HepG2 (cell line): ENCODE measurements around the gene ECD. TPM values are rescaled to one million over a fixed set of nuclear protein-coding genes. Genes with fewer than 3 reads are reported as not detected.

Source experiments
- GLI4 ChIP-seq: sonication (generic); formaldehyde crosslinking; IDR thresholded peaks from 2 replicates; pipeline ENCODE4 v1.5.1; 2020; ENCODE audit warnings: missing genetic modification reagents, mild to moderate bottlenecking, moderate library complexity, borderline replicate concordance
- KLF15 ChIP-seq: sonication (generic); formaldehyde crosslinking; IDR thresholded peaks from 2 replicates; pipeline ENCODE4 v1.8.1; 2023; ENCODE audit warnings: borderline replicate concordance, mild to moderate bottlenecking, inconsistent platforms, missing genetic modification reagents, mixed read lengths
- MIXL1 ChIP-seq: IDR thresholded peaks from 2 replicates; pipeline ENCODE4 v1.6.1; 2016
- NCOA1 ChIP-seq: sonication (generic); formaldehyde crosslinking; IDR thresholded peaks from 2 replicates; pipeline ENCODE4 v1.9.0; 2021; ENCODE audit warnings: missing genetic modification reagents
- REL ChIP-seq: sonication (generic); formaldehyde crosslinking; conservative IDR thresholded peaks from 2 replicates; pipeline ENCODE4 v1.8.0; 2022; ENCODE audit warnings: mild to moderate bottlenecking, missing genetic modification reagents, moderate library complexity
- TMF1 ChIP-seq: sonication (generic); formaldehyde crosslinking; IDR thresholded peaks from 2 replicates; pipeline ENCODE4 v1.8.1; 2022; ENCODE audit warnings: low read depth, missing genetic modification reagents
- XRCC5 ChIP-seq: fragments of 200-400 bp; formaldehyde crosslinking; optimal IDR thresholded peaks from 2 replicates; pipeline ENCODE3; 2017; ENCODE audit warnings: mild to moderate bottlenecking, low read length
- ZNF335 ChIP-seq: sonication (generic); formaldehyde crosslinking; IDR thresholded peaks from 2 replicates; pipeline ENCODE4 v1.4.0; 2020; ENCODE audit warnings: missing genetic modification reagents
- ZNF543 ChIP-seq: sonication (generic); formaldehyde crosslinking; IDR thresholded peaks from 2 replicates; pipeline ENCODE4 v1.4.0; 2020; ENCODE audit warnings: mild to moderate bottlenecking, missing genetic modification reagents
- ZSCAN20 ChIP-seq: sonication (generic); formaldehyde crosslinking; IDR thresholded peaks from 2 replicates; pipeline ENCODE4 v1.4.0; 2020; ENCODE audit warnings: missing genetic modification reagents, mild to moderate bottlenecking, borderline replicate concordance
- polyA plus RNA-seq, 8 experiments: library from polyadenylated mRNA; depleted of rRNA in 3 of 8; stranded (reverse) in 7 of 8; unstranded in 1 of 8; fragments of >200 nt; fragmentation: Illumina TruSeq in 4 of 8; extraction: Trizol in 4 of 8; gene quantifications; 2 replicates each; pipeline versions ENCODE4 v1.2.1 to v1.2.3, GENCODE V29; 2011 to 2016; ENCODE audit warnings: low read depth in 4 of 8, missing spikeins in 1 of 8, mixed read lengths in 1 of 8; ENCODE audit not compliant: insufficient read depth in 1 of 8
- total RNA-seq, 5 experiments: library from RNA; depleted of rRNA; stranded (reverse); fragments of >200 nt; fragmentation: Illumina TruSeq; extraction: Trizol; gene quantifications; 2 replicates each; pipeline ENCODE4 v1.2.3, GENCODE V29; 2016; ENCODE audit warnings: low read depth in 1 of 5
- TF ChIP-seq, protein P1 (sequence below): sonication (generic); formaldehyde crosslinking; conservative IDR thresholded peaks from 2 replicates; pipeline ENCODE4 v1.5.0; 2020; ENCODE audit warnings: missing genetic modification reagents
- TF ChIP-seq, protein P2 (sequence below): sonication (generic); formaldehyde crosslinking; IDR thresholded peaks from 2 replicates; pipeline ENCODE4 v1.8.1; 2023; ENCODE audit warnings: mild to moderate bottlenecking, moderate library complexity, missing genetic modification reagents
- TF ChIP-seq, protein P3 (sequence below): sonication (generic); formaldehyde crosslinking; IDR thresholded peaks from 2 replicates; pipeline ENCODE4 v1.4.0; 2020; ENCODE audit warnings: mild to moderate bottlenecking, missing genetic modification reagents, borderline replicate concordance
- TF ChIP-seq, protein P4 (sequence below): sonication (generic); formaldehyde crosslinking; IDR thresholded peaks from 2 replicates; pipeline ENCODE4 v1.4.0; 2020; ENCODE audit warnings: missing genetic modification reagents
- TF ChIP-seq, protein P5 (sequence below): fragments of 450-650 bp; IDR thresholded peaks from 2 replicates; pipeline ENCODE4 v1.6.1; 2017

The ECD gene
- total and polyA plus RNA-seq, 2 of the 13 experiments (the other 11 are each of a cell fraction or from before 2014, with no cell fraction given) = 21.5 to 27.6 TPM

DNA sequence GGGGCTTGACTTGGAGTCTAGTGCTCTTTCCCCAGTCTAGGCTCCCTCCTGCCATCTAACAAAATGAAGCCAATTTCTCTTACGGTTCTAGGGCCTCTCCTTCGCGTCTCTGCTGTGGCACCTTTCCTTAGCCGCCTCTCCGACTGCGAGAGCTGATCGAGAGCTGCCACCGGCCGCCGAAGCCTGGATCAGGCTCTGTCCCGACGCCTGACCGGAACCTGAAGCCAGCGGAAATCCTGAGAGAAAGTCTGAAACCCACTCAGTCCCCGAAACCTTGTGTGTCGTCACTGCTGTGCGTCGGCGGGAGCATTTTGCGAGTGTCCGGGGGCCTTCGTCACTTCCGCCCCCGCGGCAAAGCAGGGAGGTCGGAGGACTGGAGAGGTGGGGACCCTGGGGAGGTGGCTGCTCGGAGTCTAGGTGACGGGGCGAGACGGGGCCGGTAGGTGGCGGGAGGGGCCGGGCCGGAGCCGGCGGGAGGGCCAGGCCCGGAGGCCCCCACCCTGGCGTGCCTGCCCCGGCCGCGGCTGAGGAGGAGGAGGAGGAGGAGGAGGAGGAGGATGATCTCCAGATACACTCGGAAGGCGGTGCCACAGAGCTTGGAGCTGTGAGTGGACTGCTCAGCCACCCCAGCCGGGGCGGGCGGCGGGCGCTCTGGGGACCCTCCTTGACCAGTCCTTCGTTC, at the start of gene ECD, which contains the start of gene FAM149B1 (continued):
- no peak for TF ChIP-seq XRCC5
- 0 out of 2 replicates have a peak, but pooled peaks have one; percentile 32 for TF ChIP-seq ZNF335
- no peak for TF ChIP-seq REL (CRISPR knock-in tag)
- TF ChIP-seq, protein P1, sequence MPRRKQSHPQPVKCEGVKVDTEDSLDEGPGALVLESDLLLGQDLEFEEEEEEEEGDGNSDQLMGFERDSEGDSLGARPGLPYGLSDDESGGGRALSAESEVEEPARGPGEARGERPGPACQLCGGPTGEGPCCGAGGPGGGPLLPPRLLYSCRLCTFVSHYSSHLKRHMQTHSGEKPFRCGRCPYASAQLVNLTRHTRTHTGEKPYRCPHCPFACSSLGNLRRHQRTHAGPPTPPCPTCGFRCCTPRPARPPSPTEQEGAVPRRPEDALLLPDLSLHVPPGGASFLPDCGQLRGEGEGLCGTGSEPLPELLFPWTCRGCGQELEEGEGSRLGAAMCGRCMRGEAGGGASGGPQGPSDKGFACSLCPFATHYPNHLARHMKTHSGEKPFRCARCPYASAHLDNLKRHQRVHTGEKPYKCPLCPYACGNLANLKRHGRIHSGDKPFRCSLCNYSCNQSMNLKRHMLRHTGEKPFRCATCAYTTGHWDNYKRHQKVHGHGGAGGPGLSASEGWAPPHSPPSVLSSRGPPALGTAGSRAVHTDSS (CRISPR knock-in tag) = no peak
- no peak for TF ChIP-seq KLF15
- 0 out of 2 replicates have a peak, but pooled peaks have one; percentile 62 for TF ChIP-seq TMF1 (CRISPR knock-in tag)
- peak; percentile 79 for TF ChIP-seq MIXL1
- TF ChIP-seq, protein P2, sequence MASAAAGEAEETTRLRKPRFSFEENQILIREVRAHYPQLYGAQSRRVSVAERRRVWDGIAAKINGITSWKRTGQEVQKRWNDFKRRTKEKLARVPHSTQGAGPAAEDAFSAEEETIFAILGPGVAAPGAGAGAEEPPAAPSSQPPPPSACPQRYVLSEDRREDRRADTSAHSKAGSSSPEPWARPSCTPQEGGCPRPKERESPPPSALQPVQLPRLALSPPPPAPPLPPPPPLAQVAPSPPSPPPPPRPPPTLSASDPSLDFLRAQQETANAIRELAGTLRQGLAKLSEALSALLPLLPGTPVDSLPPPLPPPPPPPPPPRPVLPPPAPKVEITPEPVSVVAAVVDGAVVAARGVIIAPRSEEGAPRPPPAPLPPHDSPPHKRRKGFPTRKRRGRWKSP = peak; percentile 67; the same call in 1 of the 2 replicates
- TF ChIP-seq, protein P3, sequence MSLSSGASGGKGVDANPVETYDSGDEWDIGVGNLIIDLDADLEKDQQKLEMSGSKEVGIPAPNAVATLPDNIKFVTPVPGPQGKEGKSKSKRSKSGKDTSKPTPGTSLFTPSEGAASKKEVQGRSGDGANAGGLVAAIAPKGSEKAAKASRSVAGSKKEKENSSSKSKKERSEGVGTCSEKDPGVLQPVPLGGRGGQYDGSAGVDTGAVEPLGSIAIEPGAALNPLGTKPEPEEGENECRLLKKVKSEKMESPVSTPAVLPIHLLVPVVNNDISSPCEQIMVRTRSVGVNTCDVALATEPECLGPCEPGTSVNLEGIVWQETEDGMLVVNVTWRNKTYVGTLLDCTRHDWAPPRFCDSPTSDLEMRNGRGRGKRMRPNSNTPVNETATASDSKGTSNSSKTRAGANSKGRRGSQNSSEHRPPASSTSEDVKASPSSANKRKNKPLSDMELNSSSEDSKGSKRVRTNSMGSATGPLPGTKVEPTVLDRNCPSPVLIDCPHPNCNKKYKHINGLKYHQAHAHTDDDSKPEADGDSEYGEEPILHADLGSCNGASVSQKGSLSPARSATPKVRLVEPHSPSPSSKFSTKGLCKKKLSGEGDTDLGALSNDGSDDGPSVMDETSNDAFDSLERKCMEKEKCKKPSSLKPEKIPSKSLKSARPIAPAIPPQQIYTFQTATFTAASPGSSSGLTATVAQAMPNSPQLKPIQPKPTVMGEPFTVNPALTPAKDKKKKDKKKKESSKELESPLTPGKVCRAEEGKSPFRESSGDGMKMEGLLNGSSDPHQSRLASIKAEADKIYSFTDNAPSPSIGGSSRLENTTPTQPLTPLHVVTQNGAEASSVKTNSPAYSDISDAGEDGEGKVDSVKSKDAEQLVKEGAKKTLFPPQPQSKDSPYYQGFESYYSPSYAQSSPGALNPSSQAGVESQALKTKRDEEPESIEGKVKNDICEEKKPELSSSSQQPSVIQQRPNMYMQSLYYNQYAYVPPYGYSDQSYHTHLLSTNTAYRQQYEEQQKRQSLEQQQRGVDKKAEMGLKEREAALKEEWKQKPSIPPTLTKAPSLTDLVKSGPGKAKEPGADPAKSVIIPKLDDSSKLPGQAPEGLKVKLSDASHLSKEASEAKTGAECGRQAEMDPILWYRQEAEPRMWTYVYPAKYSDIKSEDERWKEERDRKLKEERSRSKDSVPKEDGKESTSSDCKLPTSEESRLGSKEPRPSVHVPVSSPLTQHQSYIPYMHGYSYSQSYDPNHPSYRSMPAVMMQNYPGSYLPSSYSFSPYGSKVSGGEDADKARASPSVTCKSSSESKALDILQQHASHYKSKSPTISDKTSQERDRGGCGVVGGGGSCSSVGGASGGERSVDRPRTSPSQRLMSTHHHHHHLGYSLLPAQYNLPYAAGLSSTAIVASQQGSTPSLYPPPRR (CRISPR knock-in tag) = 0 out of 2 replicates have a peak, but pooled peaks have one; percentile 43
- TF ChIP-seq ZNF543 (CRISPR knock-in tag) = peak; percentile 69; the same call in 1 of the 2 replicates
- TF ChIP-seq ZSCAN20 (CRISPR knock-in tag) = peak; percentile 72; the same call in 1 of the 2 replicates
- TF ChIP-seq, protein P4, sequence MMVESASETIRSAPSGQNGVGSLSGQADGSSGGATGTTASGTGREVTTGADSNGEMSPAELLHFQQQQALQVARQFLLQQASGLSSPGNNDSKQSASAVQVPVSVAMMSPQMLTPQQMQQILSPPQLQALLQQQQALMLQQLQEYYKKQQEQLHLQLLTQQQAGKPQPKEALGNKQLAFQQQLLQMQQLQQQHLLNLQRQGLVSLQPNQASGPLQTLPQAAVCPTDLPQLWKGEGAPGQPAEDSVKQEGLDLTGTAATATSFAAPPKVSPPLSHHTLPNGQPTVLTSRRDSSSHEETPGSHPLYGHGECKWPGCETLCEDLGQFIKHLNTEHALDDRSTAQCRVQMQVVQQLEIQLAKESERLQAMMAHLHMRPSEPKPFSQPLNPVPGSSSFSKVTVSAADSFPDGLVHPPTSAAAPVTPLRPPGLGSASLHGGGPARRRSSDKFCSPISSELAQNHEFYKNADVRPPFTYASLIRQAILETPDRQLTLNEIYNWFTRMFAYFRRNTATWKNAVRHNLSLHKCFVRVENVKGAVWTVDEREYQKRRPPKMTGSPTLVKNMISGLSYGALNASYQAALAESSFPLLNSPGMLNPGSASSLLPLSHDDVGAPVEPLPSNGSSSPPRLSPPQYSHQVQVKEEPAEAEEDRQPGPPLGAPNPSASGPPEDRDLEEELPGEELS = no peak; the same call in 1 of the 2 replicates
- no peak for TF ChIP-seq NCOA1 (CRISPR knock-in tag)
- TF ChIP-seq, protein P5, sequence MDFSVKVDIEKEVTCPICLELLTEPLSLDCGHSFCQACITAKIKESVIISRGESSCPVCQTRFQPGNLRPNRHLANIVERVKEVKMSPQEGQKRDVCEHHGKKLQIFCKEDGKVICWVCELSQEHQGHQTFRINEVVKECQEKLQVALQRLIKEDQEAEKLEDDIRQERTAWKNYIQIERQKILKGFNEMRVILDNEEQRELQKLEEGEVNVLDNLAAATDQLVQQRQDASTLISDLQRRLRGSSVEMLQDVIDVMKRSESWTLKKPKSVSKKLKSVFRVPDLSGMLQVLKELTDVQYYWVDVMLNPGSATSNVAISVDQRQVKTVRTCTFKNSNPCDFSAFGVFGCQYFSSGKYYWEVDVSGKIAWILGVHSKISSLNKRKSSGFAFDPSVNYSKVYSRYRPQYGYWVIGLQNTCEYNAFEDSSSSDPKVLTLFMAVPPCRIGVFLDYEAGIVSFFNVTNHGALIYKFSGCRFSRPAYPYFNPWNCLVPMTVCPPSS = no peak
- no peak for TF ChIP-seq GLI4 (CRISPR knock-in tag)
